DND-41 (cell line): ENCODE data around the gene AFAP1.

Source experiments
- CTCF ChIP-seq: IDR thresholded peaks from 2 replicates; pipeline ENCODE4 v1.5.1; 2012; ENCODE audit warnings: borderline replicate concordance, low read length, moderate library complexity, mild to moderate bottlenecking; ENCODE audit not compliant: poor library complexity, severe bottlenecking; ENCODE audit errors: extremely low read depth
- EZH2 ChIP-seq: IDR thresholded peaks from 3 replicates; pipeline ENCODE4 v1.6.1; 2012; ENCODE audit warnings: borderline replicate concordance, low read depth, mild to moderate bottlenecking, moderate library complexity, low read length, inconsistent platforms; ENCODE audit not compliant: severe bottlenecking

GRCh38 chr4:7737268-7737645 lies 202.4 kb downstream of the AFAP1 start:
- no peak for TF ChIP-seq CTCF
- no peak for TF ChIP-seq EZH2
